B cell (primary cell): ENCODE measurements around the gene STXBP6.

Experiments used
- CTCF ChIP-seq: fragments of 200-600 bp; IDR thresholded peaks from one replicate; pipeline ENCODE4 v1.8.0; 2022; ENCODE audit warnings: antibody characterized with exemption, mild to moderate bottlenecking
- EZH2 ChIP-seq: IDR thresholded peaks from 2 replicates; pipeline ENCODE4 v1.6.1; 2012; ENCODE audit warnings: borderline replicate concordance, low read depth, mild to moderate bottlenecking, moderate library complexity, low read length; ENCODE audit not compliant: insufficient read depth, poor library complexity, severe bottlenecking

GRCh38 chr14:24874514-24875202, 175.3 kb downstream of the STXBP6 start:
- TF ChIP-seq CTCF, result no peak
- no peak for TF ChIP-seq EZH2
